BE2C (cell line): ENCODE measurements around the gene CENPP.

Source experiments
- DNase-seq: peaks from one replicate; pipeline ENCODE4 v3.0.0-alpha.2; 2020
- H3K27me3 ChIP-seq: fragments of 250-450 bp; sonication (Bioruptor Pico); 2 replicates; pipeline ENCODE4 v1.5.1; 2020; ENCODE audit warnings: mild to moderate bottlenecking
- H3K36me3 ChIP-seq: fragments of 250-450 bp; sonication (Bioruptor Pico); 2 replicates; pipeline ENCODE4 v1.5.1; 2020; ENCODE audit warnings: mild to moderate bottlenecking
- H3K4me1 ChIP-seq: fragments of 250-450 bp; sonication (Bioruptor Pico); 2 replicates; pipeline ENCODE4 v1.5.1; 2020
- H3K4me3 ChIP-seq: 2 replicates; pipeline ENCODE4 v1.5.1; 2011; ENCODE audit warnings: low read depth, low read length
- H3K9me3 ChIP-seq: fragments of 250-450 bp; sonication (Bioruptor Pico); 2 replicates; pipeline ENCODE4 v1.5.1; 2020
- TF ChIP-seq, protein P1 (sequence below): IDR thresholded peaks from 2 replicates; pipeline ENCODE4 v1.5.1; 2012; ENCODE audit warnings: mild to moderate bottlenecking, low read depth, low read length

CENPP gene

DNA sequence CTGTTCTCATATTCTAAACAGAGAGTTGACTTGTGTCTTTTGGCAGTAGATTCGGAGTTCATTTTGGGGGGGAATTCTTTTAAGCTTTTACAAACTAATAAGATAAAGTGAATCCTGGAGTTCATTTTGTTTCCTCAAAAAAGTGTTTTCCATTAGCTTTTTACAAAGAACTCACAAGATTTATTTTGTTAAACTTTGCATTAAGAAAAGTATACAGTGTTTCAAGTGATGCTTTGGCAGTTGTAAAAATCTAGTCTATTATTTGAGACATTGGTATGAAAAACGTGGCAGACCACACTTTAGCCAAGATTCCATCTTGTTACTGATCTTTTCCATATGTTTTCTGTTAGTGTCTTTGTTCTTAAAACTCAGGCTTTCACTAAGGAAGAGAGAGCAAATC is 99.7 kb downstream of the CENPP start:
- TF ChIP-seq, protein P1, sequence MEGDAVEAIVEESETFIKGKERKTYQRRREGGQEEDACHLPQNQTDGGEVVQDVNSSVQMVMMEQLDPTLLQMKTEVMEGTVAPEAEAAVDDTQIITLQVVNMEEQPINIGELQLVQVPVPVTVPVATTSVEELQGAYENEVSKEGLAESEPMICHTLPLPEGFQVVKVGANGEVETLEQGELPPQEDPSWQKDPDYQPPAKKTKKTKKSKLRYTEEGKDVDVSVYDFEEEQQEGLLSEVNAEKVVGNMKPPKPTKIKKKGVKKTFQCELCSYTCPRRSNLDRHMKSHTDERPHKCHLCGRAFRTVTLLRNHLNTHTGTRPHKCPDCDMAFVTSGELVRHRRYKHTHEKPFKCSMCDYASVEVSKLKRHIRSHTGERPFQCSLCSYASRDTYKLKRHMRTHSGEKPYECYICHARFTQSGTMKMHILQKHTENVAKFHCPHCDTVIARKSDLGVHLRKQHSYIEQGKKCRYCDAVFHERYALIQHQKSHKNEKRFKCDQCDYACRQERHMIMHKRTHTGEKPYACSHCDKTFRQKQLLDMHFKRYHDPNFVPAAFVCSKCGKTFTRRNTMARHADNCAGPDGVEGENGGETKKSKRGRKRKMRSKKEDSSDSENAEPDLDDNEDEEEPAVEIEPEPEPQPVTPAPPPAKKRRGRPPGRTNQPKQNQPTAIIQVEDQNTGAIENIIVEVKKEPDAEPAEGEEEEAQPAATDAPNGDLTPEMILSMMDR = no peak
- H3K36me3 ChIP-seq = no peaks in the 10 kb centered on the region
- H3K4me3 ChIP-seq = no peak overlapping the region
- no peak for DNase-seq
- peaks cover 7% of the 10 kb centered on the region; the same call in 1 of the 2 replicates for H3K4me1 ChIP-seq
- no peaks in the 10 kb centered on the region for H3K27me3 ChIP-seq
- H3K9me3 ChIP-seq = no peaks in the 10 kb centered on the region

DNA sequence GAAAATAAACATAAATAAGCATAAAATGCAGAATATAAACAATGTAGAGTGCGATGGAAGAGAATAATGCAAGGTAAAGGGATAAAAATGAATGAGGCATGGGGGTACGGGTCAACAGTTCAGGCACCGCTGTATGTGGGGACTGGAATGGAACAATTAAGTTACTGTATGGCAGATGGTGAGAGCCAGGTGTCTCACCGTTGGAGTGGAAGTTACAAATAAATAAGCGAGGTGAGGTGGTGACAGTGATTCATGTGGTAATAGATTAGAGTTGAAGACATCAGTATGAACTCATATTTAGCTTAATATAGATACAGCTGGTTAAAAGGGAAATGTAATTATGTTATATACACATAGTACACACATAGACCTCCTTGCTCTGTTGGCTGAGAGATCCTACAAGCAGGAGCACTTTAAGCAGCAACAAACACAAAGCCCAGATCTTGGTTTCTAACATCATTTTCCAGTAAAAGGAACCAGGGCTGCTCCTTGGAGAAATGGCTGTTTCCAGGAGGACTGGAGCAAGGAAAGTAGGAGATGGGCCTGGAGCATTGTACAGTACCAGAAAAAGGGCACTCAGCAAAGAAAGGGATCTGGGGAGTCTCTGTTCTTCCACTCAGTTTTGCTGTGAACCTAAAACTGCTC is 100.9 kb downstream of the CENPP start:
- H3K27me3 ChIP-seq = no peaks in the 10 kb centered on the region
- H3K4me3 ChIP-seq = no peak overlapping the region
- TF ChIP-seq, protein P1 = no peak
- no peaks in the 10 kb centered on the region for H3K9me3 ChIP-seq
- peaks cover 7% of the 10 kb centered on the region; the same call in 1 of the 2 replicates for H3K4me1 ChIP-seq
- peak; percentile 28 for DNase-seq
- no peaks in the 10 kb centered on the region for H3K36me3 ChIP-seq

DNA sequence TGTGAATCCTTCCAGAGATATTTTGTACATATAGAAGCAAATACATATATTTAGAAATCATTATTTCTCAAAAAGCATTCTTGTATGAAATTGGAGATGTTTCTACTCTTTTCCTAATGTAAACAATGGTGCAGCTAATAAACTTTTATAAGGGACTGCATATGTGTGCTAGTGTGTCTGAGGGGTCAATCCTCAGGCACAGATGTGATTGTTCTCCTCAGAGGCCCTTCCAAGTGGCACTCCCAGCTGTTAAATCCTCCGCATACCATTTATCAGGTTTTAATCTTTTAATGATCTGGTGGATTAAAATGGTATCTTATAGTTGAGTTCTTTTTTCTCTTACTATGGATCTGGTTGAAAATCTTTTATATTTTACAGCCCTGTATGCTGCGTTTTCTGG is 104.1 kb downstream of the CENPP start:
- Histone ChIP-seq H3K4me1 (peaks cover 7% of the 10 kb centered on the region; the same call in 1 of the 2 replicates), H3K27me3 (no peaks in the 10 kb centered on the region), H3K4me3 (no peak overlapping the region), H3K36me3 (no peaks in the 10 kb centered on the region), H3K9me3 (no peaks in the 10 kb centered on the region)
- TF ChIP-seq, protein P1 = no peak
- DNase-seq = no peak

DNA sequence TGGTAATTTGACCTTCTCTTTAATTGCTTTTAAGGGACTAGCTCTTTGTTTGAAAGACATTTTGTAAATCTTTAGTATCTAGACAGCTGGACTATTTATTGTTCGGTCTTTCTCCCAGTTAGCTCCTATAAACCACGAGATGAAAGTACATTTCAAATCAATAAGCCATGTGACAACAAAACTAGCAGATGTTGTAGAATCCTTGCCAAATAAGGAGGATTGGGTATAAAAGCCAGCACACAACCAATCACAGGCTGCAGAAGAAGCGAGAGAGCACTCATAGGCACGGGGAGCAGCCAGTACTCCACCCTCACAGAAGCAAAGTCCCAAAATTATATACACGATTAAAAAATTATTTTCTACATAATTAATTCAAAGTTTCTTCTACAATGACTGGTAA is 106.6 kb downstream of the CENPP start:
- no peak overlapping the region for H3K4me3 ChIP-seq
- H3K36me3 ChIP-seq = no peaks in the 10 kb centered on the region
- TF ChIP-seq, protein P1 = no peak
- no peaks in the 10 kb centered on the region for H3K9me3 ChIP-seq
- H3K27me3 ChIP-seq = no peaks in the 10 kb centered on the region
- no peaks in the 10 kb centered on the region for H3K4me1 ChIP-seq
- no peak for DNase-seq

DNA sequence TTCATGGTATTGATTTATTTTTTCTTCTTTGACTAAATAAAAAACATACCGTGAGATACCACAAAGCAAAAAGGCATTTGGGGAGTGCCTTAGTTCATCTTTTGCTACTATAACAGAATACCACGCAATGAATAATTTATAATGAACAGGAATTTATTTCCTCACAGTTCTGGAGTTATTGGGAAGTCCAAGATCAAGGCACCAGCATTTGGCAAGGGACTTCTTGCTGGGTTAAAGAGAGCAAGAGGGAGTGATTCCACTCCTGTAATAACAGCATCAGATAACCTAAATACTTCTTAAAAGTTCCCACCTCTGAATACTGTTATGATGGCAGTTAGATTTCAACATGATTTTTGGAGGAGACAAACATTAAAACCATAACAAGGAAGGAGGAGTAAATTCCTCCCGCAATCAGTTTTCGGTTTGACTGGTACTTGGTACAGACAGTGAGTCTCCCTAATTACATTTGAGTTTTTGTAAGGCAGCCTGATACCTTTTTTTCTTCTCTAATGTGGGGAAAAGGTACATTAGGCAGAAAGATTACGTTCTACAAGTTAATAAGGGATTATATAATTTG is 107.3 kb downstream of the CENPP start:
- Histone ChIP-seq H3K27me3 (no peaks in the 10 kb centered on the region), H3K4me3 (no peak overlapping the region), H3K36me3 (no peaks in the 10 kb centered on the region), H3K4me1 (no peaks in the 10 kb centered on the region), H3K9me3 (no peaks in the 10 kb centered on the region)
- DNase-seq = no peak
- TF ChIP-seq, protein P1 = no peak

DNA sequence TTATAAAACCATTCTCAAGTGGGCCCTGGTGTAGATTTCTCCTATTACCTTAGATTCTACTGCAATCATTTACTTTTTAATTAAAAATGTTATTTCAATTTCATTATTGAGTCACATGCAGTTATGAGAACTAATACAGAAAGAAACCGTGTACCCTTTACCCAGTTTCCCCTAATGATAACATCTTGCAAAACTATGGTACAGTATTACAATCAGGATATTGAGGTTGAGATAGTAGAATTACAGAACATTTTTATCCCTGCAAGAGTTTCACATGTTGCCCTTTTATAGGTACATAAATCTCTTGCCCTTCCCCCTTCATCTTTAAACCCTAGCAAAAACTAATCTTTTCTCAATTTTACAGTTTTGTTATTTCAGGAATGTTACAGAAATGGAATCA is 109.5 kb downstream of the CENPP start:
- no peaks in the 10 kb centered on the region for H3K4me1 ChIP-seq
- H3K27me3 ChIP-seq = no peaks in the 10 kb centered on the region
- no peaks in the 10 kb centered on the region for H3K9me3 ChIP-seq
- no peaks in the 10 kb centered on the region for H3K36me3 ChIP-seq
- TF ChIP-seq, protein P1 = no peak
- DNase-seq = no peak
- no peak overlapping the region for H3K4me3 ChIP-seq
